SU-DHL-6 (cell line): ENCODE measurements around the gene SH3GL2.

ENCODE experiments used
- CTCF ChIP-seq: fragments of 200-600 bp; sonication (generic); IDR thresholded peaks from one replicate; pipeline ENCODE4 v1.5.1; 2017; ENCODE audit warnings: antibody characterized with exemption, mild to moderate bottlenecking, low read length, moderate library complexity; ENCODE audit not compliant: insufficient read depth, poor library complexity, severe bottlenecking
- EZH2phosphoT487 ChIP-seq: fragments of 200-600 bp; sonication (generic), shearing (Covaris generic); conservative IDR thresholded peaks from 2 replicates; pipeline ENCODE4 v1.6.1; 2018; ENCODE audit warnings: mild to moderate bottlenecking, antibody characterized with exemption, low read length, moderate library complexity, mixed read lengths

GRCh38 chr9:17611917-17612316 lies 33.1 kb downstream of the SH3GL2 start:
- TF ChIP-seq CTCF = no peak
- TF ChIP-seq EZH2phosphoT487 = no peak
